Measurements from ENCODE around the gene LENG1.
"Not testable (repeated sequence)": the region's sequence is repeated elsewhere in the genome, so short reads cannot be mapped to it uniquely, and the experiment has no call there.

LENG1 gene

DNA sequence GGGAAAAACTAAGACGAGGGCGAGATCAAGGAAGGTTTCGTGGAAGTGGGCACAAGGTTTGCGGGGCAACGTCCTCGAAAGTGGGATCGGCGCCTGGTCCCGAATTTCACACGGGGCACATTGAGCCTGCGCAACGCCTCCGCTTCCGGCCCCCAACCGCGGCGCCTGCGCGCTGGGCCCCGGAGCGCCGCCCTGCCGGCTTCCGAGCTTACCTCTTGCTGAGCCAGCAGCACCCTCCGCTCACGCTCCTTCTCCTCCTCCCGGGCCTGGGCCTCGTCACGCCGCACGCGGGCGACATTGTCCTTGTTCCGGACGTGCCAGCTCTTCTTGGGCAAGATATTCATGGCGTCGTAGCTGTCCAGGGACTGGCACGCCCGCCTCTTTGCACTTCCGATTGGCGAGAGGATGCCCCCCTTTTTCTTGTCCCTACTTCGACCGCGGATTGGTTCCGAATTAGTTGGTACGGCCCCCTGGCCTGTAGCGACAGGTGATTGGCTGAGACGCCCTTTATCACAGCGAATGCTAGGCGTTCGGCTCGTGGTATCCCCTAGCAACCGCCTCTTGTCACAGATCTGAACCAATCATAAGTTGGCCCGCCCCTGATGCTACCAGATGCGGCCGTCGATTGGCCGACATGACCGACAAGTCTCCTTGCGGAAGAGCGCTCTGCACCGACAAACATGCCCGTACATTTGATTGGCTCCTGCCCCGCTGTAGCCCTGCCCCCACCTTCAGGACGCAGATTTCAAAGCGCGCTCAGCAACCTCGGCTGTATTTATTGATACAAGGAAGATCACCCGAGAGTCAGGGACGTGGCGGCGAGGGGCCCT lies at the start of gene LENG1:
TSS of gene LENG1 (minus strand) at position 370 of the 830 bp plus-strand sequence. CDS start at position 344, 26 bp downstream.
- TF ChIP-seq, protein P1, sequence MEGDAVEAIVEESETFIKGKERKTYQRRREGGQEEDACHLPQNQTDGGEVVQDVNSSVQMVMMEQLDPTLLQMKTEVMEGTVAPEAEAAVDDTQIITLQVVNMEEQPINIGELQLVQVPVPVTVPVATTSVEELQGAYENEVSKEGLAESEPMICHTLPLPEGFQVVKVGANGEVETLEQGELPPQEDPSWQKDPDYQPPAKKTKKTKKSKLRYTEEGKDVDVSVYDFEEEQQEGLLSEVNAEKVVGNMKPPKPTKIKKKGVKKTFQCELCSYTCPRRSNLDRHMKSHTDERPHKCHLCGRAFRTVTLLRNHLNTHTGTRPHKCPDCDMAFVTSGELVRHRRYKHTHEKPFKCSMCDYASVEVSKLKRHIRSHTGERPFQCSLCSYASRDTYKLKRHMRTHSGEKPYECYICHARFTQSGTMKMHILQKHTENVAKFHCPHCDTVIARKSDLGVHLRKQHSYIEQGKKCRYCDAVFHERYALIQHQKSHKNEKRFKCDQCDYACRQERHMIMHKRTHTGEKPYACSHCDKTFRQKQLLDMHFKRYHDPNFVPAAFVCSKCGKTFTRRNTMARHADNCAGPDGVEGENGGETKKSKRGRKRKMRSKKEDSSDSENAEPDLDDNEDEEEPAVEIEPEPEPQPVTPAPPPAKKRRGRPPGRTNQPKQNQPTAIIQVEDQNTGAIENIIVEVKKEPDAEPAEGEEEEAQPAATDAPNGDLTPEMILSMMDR (IDR thresholded peaks at IDR 0.05; ENCODE audit: extremely low read depth, missing control alignments), result no peak
- peak; percentile 99 for DNase-seq (ENCODE audit: low spot score)

GRCh38 chr19:54208784-54209057 lies 49.2 kb upstream of the LENG1 start:
- no peak for DNase-seq (ENCODE audit: low spot score)
- TF ChIP-seq, protein P1 (IDR thresholded peaks at IDR 0.05; ENCODE audit: extremely low read depth, missing control alignments), result no peak

DNA sequence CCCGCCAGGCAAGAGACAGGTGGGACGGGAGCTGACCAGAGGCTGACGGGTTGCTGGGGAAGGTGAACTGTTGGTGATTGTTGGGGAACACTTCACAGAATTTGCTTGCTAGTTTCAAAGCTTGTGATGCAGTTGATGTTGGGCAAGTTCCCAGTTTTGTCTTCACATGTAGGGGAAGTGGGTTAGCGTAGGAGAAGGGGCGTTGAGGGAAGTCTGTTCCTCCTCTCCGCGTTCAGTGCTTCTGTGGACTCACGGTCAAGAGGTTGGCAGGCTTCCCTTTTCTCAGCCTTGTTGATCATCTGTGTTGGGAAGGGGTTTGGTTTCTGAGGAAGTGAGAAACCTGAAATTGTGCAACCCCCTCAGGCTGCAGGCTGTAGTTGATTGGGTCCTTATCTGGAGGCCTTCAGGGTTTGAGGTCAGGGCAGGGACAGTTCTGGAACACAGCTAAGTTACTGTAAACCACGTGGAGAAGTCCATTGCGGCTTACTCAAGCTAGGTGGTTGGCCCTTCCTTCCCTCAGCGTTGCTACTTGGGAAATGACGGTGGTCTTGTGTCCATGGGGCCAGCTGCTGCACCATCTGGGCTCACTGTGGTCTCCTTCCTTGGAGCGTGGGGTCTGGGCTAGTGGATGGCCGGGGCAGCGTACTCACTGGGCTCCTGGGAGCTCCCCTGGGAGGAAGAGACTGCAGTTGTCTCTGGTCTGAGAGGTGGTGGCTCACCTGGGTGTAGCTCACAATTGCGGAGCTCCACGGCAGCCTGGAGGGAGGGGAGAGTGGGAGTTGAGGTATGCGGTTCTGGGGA lies 48.7 kb upstream of the LENG1 start:
- TF ChIP-seq, protein P1 (IDR thresholded peaks at IDR 0.05; ENCODE audit: extremely low read depth, missing control alignments), result no peak
- peak; percentile 57 for DNase-seq (ENCODE audit: low spot score)

GRCh38 chr19:54207676-54207982 lies 48.1 kb upstream of the LENG1 start:
- TF ChIP-seq, protein P1 (IDR thresholded peaks at IDR 0.05; ENCODE audit: extremely low read depth, missing control alignments), result no peak
- no peak for DNase-seq (ENCODE audit: low spot score)

- DNase-seq (ENCODE audit: low spot score), result not testable (repeated sequence)
Measured at GRCh38 chr19:54207193-54207592, 47.7 kb upstream of the LENG1 start.

GRCh38 chr19:54206831-54207177 lies 47.3 kb upstream of the LENG1 start:
- DNase-seq (ENCODE audit: low spot score), result no peak
- TF ChIP-seq, protein P1 (IDR thresholded peaks at IDR 0.05; ENCODE audit: extremely low read depth, missing control alignments), result no peak

- TF ChIP-seq, protein P1 (IDR thresholded peaks at IDR 0.05; ENCODE audit: extremely low read depth, missing control alignments), result no peak
- no peak for DNase-seq (ENCODE audit: low spot score)
Measured at GRCh38 chr19:54206030-54206830, 46.7 kb upstream of the LENG1 start.
